Stimulated activated effector memory CD8-positive, alpha-beta T cell treated with anti-CD3 and anti-CD28 coated beads, Interleukin-12 subunit alpha, Interleukin-12 subunit beta, amount 100 ng/mL, for 72 hours (primary cell): ENCODE data around the gene EXD1.
"Not testable (repeated sequence)": the region's sequence is repeated elsewhere in the genome, so short reads cannot be mapped to it uniquely, and the experiment has no call there.

ENCODE experiments used
- ATAC-seq: fragments of 150-1000 bp; cut with Tn5 transposase; 2 replicates; pipeline ENCODE4 v1.10.0; 2021
- DNase-seq, 2 donors: peaks; one replicate each; pipeline ENCODE4 v3.0.0; 2021 to 2022; ENCODE audit warnings: low spot score in 2 of 2
- H3K27ac Mint-ChIP-seq: one replicate; pipeline ENCODE4 v1.8.0; 2022; ENCODE audit warnings: mild to moderate bottlenecking, mixed read lengths
- H3K36me3 Mint-ChIP-seq: one replicate; pipeline ENCODE4 v1.8.0; 2022; ENCODE audit warnings: mild to moderate bottlenecking, mixed read lengths
- H3K4me1 Mint-ChIP-seq: one replicate; pipeline ENCODE4 v1.8.0; 2022; ENCODE audit warnings: mixed read lengths
- H3K4me3 Mint-ChIP-seq: one replicate; pipeline ENCODE4 v1.8.0; 2022; ENCODE audit warnings: mild to moderate bottlenecking, mixed read lengths
- H3K9me3 Mint-ChIP-seq: one replicate; pipeline ENCODE4 v1.8.0; 2022; ENCODE audit warnings: mixed read lengths

EXD1 gene

DNA sequence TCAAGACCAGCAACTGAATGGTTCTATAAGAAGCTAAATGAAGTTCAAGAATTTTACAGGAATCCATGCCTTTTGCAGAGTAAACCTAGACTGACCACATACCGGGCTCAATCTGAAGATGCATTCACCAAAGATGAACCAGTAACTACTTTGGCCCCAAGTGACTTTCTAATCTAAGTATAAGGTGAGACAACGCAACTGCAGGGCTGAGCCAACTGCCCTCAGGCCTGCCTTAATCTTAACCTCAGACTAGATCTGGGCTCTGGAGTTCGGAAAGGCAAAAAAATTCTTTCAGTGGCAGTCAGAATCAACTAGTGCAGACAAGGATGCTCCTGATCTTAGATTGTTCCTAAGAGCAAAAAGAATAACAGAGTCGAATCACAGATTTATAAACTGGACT lies 48.3 kb downstream of the EXD1 start:
- DNase-seq (no peak), ATAC-seq (no peak)
- Mint-ChIP-seq H3K4me1 (no peaks in the 10 kb centered on the region), H3K4me3 (no peak overlapping the region), H3K27ac (no peak overlapping the region), H3K9me3 (no peaks in the 10 kb centered on the region), H3K36me3 (no peaks in the 10 kb centered on the region)

DNA sequence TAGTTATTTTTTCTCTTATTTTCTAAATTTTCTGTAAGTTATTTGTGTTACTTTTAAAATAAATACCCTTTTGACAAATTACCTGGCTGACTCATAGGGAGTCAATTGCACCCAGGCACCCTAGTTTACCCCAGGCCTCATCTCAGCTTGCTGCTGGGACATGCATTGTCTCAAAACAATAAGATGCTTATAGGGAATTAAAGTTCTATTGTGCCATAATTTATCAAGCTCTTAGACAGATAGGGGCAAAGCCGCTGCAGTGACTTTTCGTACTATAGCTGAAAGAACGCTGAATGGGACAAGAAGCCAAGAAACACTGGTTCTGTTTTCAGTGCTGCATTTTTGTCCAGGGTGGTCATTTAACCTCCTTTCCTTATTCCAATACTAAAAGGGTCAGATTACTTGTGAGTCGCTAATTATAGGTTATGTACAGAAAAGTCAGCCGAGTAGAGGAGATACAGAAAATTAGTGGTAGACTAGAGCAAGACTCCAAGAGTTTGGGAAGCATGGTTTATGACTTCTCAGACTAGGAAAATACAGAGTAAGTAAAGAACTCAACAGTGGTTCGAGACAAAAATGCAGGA lies 50.3 kb downstream of the EXD1 start:
- Mint-ChIP-seq H3K9me3 (no peaks in the 10 kb centered on the region), H3K36me3 (no peaks in the 10 kb centered on the region), H3K4me1 (no peaks in the 10 kb centered on the region), H3K4me3 (no peak overlapping the region), H3K27ac (no peak overlapping the region)
- ATAC-seq (no peak), DNase-seq (no peak)

DNA sequence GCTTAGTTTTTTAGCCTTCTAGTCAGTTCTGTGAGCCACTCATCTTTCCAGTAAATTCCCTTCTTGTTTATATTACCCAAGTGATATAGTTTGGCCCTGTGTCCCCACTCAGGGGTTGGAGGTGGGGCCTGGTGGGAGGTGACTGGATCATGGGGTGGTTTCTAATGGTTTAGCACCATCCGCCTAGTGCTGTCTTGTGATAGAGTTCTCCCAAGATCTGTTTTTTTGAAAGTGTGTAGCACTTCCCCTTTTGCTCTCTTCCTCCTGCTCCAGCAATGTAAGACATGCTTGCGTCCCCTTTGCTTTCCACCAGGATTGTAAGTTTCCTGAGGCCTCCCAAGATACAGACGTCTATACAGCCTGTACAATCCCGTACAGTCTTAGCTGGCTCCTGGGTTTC lies 60.8 kb downstream of the EXD1 start:
- no peak overlapping the region for H3K4me3 Mint-ChIP-seq

DNA sequence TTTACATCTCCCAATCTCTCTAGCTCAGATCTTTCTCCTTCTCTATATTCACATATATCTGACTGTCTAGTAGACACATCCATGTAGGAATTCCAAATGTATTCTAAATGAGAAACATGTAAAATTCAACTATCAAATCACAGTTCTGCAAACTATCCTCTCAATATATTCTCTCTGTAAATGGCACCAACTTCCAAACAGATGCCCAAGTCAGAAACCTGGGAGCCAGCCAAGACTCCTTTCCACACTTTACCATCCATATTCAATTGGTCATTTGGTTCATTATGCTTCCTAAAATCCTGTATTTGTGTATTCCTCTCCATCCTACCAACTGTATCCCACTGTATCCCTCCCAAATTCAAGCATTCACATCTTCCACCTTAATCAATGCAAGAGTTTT lies 61.5 kb downstream of the EXD1 start:
- ATAC-seq = no peak
- no peak overlapping the region for H3K27ac Mint-ChIP-seq
- no peak overlapping the region for H3K4me3 Mint-ChIP-seq
- H3K4me1 Mint-ChIP-seq = no peaks in the 10 kb centered on the region
- no peak for DNase-seq
- H3K9me3 Mint-ChIP-seq = no peaks in the 10 kb centered on the region
- H3K36me3 Mint-ChIP-seq = no peaks in the 10 kb centered on the region

More for the DNA sequence above, 60.8 kb downstream of the EXD1 start:
- no peak for ATAC-seq
- Mint-ChIP-seq H3K9me3 (no peaks in the 10 kb centered on the region), H3K27ac (no peak overlapping the region), H3K4me1 (no peaks in the 10 kb centered on the region), H3K36me3 (no peaks in the 10 kb centered on the region)
- no peak for DNase-seq

DNA sequence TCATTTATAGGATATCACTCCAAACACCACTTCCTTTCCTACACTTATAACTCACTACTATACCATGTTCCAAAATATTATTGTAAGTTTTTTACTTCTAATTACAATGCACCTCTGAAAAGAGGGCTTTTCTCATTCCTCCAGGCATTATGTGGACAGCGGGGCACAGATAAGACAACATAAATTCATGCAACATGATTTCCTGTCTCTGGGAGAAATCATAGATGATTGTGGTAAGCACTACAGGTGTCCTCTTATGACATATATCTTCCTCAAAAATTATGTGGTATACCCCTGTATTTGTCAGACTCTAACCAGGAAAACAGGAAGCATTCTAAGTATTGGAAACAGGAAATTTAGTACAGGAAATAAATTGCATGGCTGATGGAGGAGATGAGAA lies 68.8 kb downstream of the EXD1 start:
- Mint-ChIP-seq H3K4me1 (peaks cover 11% of the 10 kb centered on the region), H3K27ac (no peak overlapping the region), H3K36me3 (no peaks in the 10 kb centered on the region), H3K4me3 (no peak overlapping the region), H3K9me3 (no peaks in the 10 kb centered on the region)
- DNase-seq = no peak
- ATAC-seq = no peak

DNA sequence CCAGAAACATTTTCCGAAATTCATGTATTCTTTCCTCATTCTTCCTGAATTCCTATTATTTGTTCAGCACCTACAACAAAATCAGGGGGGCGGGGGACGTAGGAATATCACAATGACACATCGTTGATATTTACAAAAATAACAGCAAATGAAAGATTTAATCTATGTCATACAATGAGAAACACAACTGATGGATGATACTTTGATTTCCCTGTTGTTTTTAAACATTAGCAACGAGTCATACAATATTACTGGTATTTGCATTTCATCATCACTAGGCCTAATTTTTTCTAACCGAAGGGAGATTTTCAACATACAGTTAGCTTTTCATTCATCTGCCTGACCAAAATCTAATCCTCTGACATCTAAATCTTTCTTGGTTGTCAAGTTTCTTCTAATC lies 69.2 kb downstream of the EXD1 start:
- Mint-ChIP-seq H3K9me3 (no peaks in the 10 kb centered on the region), H3K27ac (no peak overlapping the region), H3K36me3 (no peaks in the 10 kb centered on the region), H3K4me3 (no peak overlapping the region), H3K4me1 (peaks cover 11% of the 10 kb centered on the region)
- no peak for DNase-seq
- no peak for ATAC-seq

DNA sequence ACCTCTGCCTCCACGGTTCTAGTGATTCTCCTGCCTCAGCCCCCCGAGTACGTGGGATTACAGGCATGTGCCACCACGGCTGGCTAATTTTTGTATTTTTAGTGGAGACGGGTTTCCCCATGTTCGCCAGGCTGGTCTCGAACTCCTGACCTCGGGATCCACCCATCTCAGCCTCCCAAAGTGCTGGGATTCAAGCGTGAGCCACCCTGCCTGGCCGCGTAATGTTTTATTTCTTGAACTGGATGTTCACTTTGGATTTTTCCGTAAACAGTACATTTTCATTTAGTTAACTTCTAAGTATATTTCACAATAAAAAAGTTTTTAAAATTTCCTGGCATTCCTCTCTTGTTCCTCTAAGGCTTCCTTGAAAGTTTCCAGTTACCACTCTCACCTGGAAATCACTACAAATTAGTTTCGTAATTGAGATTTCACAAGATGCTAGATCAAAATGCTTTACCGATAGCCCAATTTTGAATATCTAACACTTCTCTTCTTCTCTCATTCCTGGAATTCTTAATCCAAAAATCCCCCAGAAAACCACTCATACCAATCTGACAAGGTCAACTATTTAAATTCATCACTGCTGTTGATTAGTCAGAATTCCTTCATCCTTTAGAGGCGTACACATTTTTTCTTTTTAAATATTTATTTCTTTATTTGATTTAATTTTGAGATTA lies 69.8 kb downstream of the EXD1 start:
- DNase-seq (no peak), ATAC-seq (no peak)
- H3K36me3 Mint-ChIP-seq = no peaks in the 10 kb centered on the region
- H3K27ac Mint-ChIP-seq = no peak overlapping the region
- H3K4me1 Mint-ChIP-seq = peaks cover 11% of the 10 kb centered on the region
- H3K4me3 Mint-ChIP-seq = no peak overlapping the region
- no peaks in the 10 kb centered on the region for H3K9me3 Mint-ChIP-seq

DNA sequence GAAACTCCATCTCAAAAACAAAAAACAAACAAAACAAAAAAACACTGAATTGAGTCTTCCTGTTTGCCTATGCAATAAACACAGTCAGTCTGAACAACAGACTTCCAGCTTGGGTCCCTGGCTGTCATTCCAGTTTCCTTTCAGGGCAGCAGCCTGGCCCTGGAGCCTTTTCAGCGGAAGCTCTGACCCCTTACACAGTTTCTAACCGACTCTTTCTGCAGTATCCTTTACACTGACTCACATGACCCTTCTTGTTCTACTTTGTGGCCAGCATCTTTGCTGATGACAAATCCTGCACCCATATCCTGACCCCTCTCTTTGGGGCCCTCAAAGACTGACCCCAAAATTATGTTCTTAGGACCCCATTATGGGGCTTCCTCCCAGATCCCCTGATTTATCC lies 76.1 kb downstream of the EXD1 start:
- DNase-seq = no peak
- Mint-ChIP-seq H3K9me3 (no peaks in the 10 kb centered on the region), H3K36me3 (no peaks in the 10 kb centered on the region), H3K4me1 (peaks cover 11% of the 10 kb centered on the region), H3K27ac (no peak overlapping the region), H3K4me3 (no peak overlapping the region)
- no peak for ATAC-seq

DNA sequence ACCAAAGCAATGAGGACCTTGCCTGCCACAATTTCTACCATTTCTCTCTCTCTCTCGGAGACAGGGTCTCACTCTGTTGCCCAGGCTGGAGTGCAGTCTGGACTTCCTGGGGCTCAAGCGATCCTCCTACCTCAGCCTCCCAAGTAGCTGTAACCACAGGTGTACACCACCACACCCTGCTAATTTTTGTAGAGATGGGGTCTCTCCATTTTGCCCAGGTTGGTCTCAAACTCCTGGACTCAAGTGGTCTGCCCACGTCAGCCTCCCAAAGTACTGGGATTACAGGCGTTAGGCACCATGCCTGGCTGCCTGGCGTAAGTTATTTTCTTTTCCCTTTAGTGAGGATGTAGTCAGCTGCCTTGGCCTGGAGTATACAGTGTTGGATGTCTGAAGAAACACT lies 76.8 kb downstream of the EXD1 start:
- ATAC-seq = no peak
- Mint-ChIP-seq H3K4me1 (peaks cover 11% of the 10 kb centered on the region), H3K27ac (no peak overlapping the region), H3K36me3 (no peaks in the 10 kb centered on the region), H3K9me3 (no peaks in the 10 kb centered on the region), H3K4me3 (no peak overlapping the region)
- no peak for DNase-seq

DNA sequence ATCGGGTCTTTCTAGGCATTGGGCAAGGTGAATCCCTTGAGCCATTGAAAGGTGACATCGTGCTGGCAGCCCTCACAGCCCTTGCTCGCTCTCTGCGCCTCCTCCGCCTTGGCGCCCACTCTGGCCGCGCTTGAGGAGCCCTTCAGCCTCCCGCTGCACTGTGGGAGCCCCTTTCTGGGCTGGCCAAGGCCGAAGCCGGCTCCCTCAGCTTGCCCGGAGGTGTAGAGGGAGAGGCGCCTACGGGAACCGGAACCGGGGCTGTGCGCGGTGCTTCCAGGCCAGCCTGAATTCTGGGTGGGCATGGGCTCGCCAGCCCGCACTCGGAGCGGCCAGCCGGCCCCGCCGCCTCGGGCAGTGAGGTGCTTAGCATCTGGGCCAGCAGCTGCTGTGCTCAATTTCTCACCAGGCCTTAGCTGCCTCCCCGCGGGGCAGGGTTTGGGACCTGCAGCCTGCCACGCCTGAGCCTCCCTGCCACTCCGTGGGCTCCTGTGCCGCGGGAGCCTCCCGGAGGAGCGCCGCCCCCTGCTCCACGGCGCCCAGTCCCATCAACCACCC lies 79.0 kb downstream of the EXD1 start:
- H3K4me3 Mint-ChIP-seq = peak overlapping the region; percentile 23
- ATAC-seq (no peak), DNase-seq (no peak)
- H3K36me3 Mint-ChIP-seq = no peaks in the 10 kb centered on the region
- no peak overlapping the region for H3K27ac Mint-ChIP-seq
- no peaks in the 10 kb centered on the region for H3K9me3 Mint-ChIP-seq
- H3K4me1 Mint-ChIP-seq = peaks cover 11% of the 10 kb centered on the region

DNA sequence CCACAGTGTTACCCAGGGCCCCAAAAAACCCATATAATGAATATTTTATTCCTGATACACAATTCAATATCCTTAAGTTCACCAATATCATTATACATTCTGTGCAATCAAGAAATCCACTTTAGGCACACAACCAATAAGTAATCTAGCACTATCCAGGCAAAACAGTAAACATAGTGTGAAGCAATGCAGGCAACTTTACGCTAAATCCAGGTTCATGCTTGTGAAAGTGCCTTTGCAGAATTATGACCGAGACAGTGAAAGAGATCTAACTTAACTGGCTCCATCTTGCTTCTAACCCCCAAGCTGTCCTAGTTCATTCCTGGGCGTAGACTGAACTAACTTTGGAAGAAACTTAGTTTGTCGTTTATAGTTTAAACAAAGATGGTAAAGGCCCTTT lies 80.3 kb downstream of the EXD1 start:
- DNase-seq = no peak
- H3K4me1 Mint-ChIP-seq = peaks cover 11% of the 10 kb centered on the region
- H3K9me3 Mint-ChIP-seq = no peaks in the 10 kb centered on the region
- no peak overlapping the region for H3K4me3 Mint-ChIP-seq
- H3K36me3 Mint-ChIP-seq = no peaks in the 10 kb centered on the region
- H3K27ac Mint-ChIP-seq = no peak overlapping the region
- no peak for ATAC-seq

DNA sequence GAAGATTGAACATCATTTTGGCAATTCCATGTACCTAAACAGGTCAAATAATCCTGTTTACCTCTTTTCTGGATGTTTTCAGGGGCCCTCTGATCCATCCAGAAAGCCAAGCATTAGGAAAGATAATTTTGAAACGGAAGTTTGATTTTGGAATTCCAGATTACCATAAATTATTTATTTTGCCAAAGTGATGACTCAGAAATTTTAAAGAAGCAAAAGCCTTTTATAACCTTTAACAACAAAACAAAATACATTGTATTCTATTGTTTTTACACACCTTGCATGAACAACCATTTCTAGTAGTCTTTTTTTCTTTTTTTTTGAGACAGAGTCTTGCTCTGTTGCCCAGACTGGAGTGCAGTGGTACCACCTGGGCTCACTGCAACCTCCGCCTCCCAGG lies 82.5 kb downstream of the EXD1 start:
- Mint-ChIP-seq H3K4me3 (no peak overlapping the region), H3K9me3 (no peaks in the 10 kb centered on the region), H3K4me1 (peaks cover 11% of the 10 kb centered on the region), H3K36me3 (no peaks in the 10 kb centered on the region), H3K27ac (no peak overlapping the region)
- no peak for DNase-seq
- ATAC-seq = no peak

DNA sequence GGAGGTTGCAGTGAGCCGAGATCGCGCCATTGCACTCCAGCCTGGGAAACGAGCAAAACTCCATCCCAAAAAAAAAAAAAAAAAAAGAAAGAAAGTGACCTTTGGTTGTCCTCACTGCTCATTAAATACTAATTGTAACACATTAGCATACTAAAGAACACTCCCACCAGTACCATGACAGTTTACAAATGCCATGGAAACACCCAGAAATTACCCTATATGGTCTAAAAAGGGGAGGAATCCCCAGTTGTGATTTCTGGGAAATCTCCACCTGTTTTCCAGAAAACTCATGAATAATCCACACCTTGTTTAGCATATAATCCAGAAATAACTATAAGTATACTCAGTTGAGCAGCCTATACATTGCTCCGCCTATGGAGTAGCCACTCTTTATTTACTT lies 90.9 kb downstream of the EXD1 start:
- Mint-ChIP-seq H3K36me3 (no peaks in the 10 kb centered on the region), H3K4me3 (no peak overlapping the region), H3K9me3 (no peaks in the 10 kb centered on the region), H3K27ac (no peak overlapping the region), H3K4me1 (no peaks in the 10 kb centered on the region)
- DNase-seq (no peak), ATAC-seq (no peak)

DNA sequence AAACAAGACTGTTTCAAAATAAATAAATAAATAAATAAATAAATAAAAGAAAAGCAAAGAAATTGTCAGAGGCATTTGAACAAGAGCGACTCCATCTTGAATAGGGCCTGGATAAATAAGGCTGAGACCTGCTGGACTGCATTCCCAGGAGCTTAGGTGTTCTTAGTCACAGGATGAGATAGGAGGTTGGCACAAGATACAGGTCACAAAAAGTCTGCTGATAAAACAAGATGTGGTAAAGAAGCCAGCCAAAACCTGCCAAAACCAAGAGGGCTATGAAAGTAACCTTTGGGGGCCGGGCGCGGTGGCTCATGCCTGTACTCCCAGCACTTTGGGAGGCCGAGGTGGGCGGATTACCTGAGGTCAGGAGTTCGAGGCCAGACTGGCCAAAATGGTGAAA lies 91.4 kb downstream of the EXD1 start:
- not testable (repeated sequence) for H3K4me3 Mint-ChIP-seq, H3K9me3 Mint-ChIP-seq, H3K27ac Mint-ChIP-seq, DNase-seq, H3K4me1 Mint-ChIP-seq, ATAC-seq, H3K36me3 Mint-ChIP-seq

DNA sequence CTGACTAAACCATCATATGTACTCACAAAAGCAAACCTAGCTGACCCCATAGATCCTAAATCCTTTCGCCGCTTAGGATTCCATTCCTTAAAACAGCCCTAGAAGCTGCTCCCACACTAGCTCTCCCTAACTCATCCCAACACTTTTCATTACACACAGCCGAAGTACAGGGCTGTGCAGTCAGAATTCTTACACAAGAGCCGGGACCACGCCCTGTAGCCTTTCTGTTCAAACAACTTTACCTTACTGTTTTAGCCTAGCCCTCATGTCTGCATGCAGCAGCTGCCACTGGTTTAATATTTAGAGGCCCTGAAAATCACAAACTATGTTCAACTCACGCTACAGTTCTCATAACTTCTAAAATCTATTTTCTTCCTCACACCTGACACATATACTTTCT lies 95.0 kb downstream of the EXD1 start:
- H3K36me3 Mint-ChIP-seq, ATAC-seq, H3K4me3 Mint-ChIP-seq, H3K27ac Mint-ChIP-seq, DNase-seq, H3K9me3 Mint-ChIP-seq, H3K4me1 Mint-ChIP-seq: not testable (repeated sequence)

DNA sequence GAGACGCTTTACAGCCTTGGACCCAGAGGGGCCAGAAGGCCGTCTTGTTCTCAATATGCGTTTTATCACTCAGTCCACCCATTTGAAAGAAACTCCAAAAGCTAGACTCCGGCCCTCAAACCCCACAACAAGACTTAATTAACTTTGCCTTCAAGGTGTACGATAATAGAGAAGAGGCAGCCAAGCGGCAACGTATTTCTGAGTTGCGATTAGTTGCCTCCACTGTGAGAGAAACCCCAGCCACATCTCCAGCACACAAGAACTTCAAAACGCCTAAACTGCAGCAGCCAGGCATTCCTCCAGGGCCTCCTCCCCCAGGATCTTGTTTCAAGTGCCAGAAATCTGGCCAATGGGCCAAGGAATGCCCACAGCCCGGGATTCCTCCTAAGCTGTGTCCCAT lies 97.1 kb downstream of the EXD1 start:
- DNase-seq = no peak
- Mint-ChIP-seq H3K27ac (no peak overlapping the region), H3K9me3 (no peaks in the 10 kb centered on the region), H3K4me3 (no peak overlapping the region), H3K36me3 (no peaks in the 10 kb centered on the region), H3K4me1 (peaks cover 8% of the 10 kb centered on the region)
- ATAC-seq = no peak
